Caco-2 (cell line): ENCODE data around the gene ZNF575. TPM values are rescaled to one million over a fixed set of nuclear protein-coding genes. Genes with fewer than 3 reads are reported as not detected.
"Not testable (repeated sequence)": the region's sequence is repeated elsewhere in the genome, so short reads cannot be mapped to it uniquely, and the experiment has no call there.

Experiments used
- BruUV-seq: library from RNA; stranded (reverse); fragments of 400-500 nt; replicated peaks from 2 replicates; lab custom pipeline; 2021; lab: Mats Ljungman, UMichigan
- CTCF ChIA-PET: fragments of 300-600 bp; sonication (Branson Sonifier 250); formaldehyde crosslinking; loops from one replicate; lab custom pipeline; 2022; ENCODE audit warnings: antibody characterized with exemption; lab: Charles Lee
- POLR2A ChIA-PET: fragments of 300-600 bp; sonication (Branson Sonifier 250); formaldehyde crosslinking; loops from one replicate; lab custom pipeline; 2022; ENCODE audit warnings: antibody characterized with exemption; lab: Charles Lee
- DNase-seq, 2 experiments: peaks; one replicate each; pipeline versions ENCODE4 v3.0.0 to v3.0.0-alpha.2; 2020 to 2022
- H3K27me3 ChIP-seq: replicated peaks from 2 replicates; pipeline ENCODE4 v1.6.0; 2011; ENCODE audit warnings: low read length; ENCODE audit not compliant: control insufficient read depth, insufficient read depth
- H3K36me3 ChIP-seq: 2 replicates; pipeline ENCODE4 v1.5.1; 2011; ENCODE audit warnings: low read length; ENCODE audit not compliant: control insufficient read depth, insufficient read depth
- H3K4me1 ChIP-seq: fragments of 250-450 bp; sonication (Bioruptor Pico); 2 replicates; pipeline ENCODE4 v1.5.1; 2020; ENCODE audit warnings: mild to moderate bottlenecking
- H3K4me3 ChIP-seq: 2 replicates; pipeline ENCODE4 v1.5.1; 2011; ENCODE audit warnings: low read depth, mild to moderate bottlenecking, control low read depth, low read length
- H3K9me3 ChIP-seq: fragments of 250-450 bp; sonication (Bioruptor Pico); 2 replicates; pipeline ENCODE4 v1.5.1; 2020; ENCODE audit warnings: mild to moderate bottlenecking, moderate library complexity
- H3K27ac Mint-ChIP-seq: one replicate; pipeline ENCODE4 v1.8.0; 2022; ENCODE audit warnings: mixed read lengths; ENCODE audit not compliant: unreplicated experiment
- H3K27me3 Mint-ChIP-seq: one replicate; pipeline ENCODE4 v1.8.0; 2022; ENCODE audit warnings: mixed read lengths; ENCODE audit not compliant: insufficient read depth, unreplicated experiment
- H3K36me3 Mint-ChIP-seq: one replicate; pipeline ENCODE4 v1.8.0; 2022; ENCODE audit warnings: mild to moderate bottlenecking, mixed read lengths; ENCODE audit not compliant: insufficient read depth, unreplicated experiment
- H3K4me1 Mint-ChIP-seq: one replicate; pipeline ENCODE4 v1.8.0; 2022; ENCODE audit warnings: low read depth, mixed read lengths; ENCODE audit not compliant: unreplicated experiment
- H3K4me3 Mint-ChIP-seq: one replicate; pipeline ENCODE4 v1.8.0; 2022; ENCODE audit warnings: mild to moderate bottlenecking, moderate library complexity, mixed read lengths; ENCODE audit not compliant: unreplicated experiment
- H3K9me3 Mint-ChIP-seq: one replicate; pipeline ENCODE4 v1.8.0; 2022; ENCODE audit warnings: mixed read lengths; ENCODE audit not compliant: unreplicated experiment
- intact Hi-C: fragments of 100-400 bp; cut with micrococcal nuclease; formaldehyde crosslinking; loops from one replicate; pipeline ENCODE4 v1.10.0; 2022; ENCODE audit not compliant: unreplicated experiment
- total RNA-seq: library from RNA; stranded (reverse); gene quantifications from 2 replicates; pipeline ENCODE4 v1.2.3, GENCODE V29; 2022
- TF ChIP-seq, protein P1 (sequence below), 2 experiments: fragments of 200-600 bp in 1 of 2; IDR thresholded peaks; 1 replicate in 1 of 2; 2 replicates in 1 of 2; pipeline versions ENCODE4 v1.5.1 to v1.8.0; 2011 to 2022; ENCODE audit warnings: antibody characterized with exemption in 1 of 2, control low read depth in 1 of 2, inconsistent platforms in 1 of 2, low read depth in 1 of 2, low read length in 1 of 2, mild to moderate bottlenecking in 1 of 2, moderate library complexity in 1 of 2; ENCODE audit not compliant: insufficient read depth in 1 of 2, severe bottlenecking in 1 of 2, unreplicated experiment in 1 of 2

The ZNF575 gene
- total RNA-seq, 1 experiment from 2014 or later: 1.00 TPM

DNA sequence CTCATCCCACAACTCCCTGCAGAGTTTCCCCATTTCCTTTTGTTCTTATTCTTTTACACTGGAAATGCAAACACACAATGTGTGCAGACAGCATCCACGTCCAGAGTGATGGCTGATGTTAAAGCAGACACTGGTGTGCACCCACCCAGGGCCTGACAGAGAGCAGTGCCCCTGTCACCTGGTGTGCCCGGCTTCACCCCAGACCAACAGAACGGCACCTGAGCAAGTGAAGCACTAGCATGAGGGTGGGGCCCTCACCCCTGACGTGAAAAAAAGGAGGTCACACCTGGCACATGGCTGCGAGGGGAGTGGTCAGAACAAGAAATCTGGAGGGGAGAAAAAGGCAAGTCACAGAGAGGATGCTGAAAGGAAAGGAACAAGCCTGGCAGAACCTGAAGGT lies 12.3 kb downstream of the ZNF575 start:
- POLR2A ChIA-PET: no interaction called here
- CTCF ChIA-PET: no interaction called here

DNA sequence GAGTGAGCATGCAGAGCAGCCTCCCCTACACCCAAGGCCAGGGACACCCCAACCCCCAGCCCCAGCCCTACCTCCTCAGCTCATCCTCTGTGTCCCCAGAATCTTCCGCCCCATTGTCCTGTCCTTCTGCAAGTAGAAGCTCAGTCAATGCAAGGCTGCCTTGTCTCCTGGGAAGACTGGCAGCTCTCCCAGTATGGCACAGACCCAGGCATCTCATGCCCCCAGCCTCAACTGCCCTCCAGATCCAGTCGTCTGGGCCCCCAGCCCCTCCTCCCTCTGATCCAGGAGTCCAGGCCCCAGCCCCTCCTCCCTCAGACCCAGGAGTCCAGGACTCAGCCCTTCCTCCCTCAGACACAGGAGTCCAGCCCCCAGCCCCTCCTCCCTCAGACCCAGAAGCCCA lies 13.0 kb downstream of the ZNF575 start:
- BruUV-seq: no TSS peak

More for the DNA sequence above, 12.3 kb downstream of the ZNF575 start:
- intact Hi-C loops: no loop called here
- peaks cover 23% of the 10 kb centered on the region for H3K36me3 Mint-ChIP-seq
- no peaks in the 10 kb centered on the region for H3K9me3 ChIP-seq
- H3K36me3 ChIP-seq: peaks cover 2% of the 10 kb centered on the region; the same call in 1 of the 2 replicates
- no peak for DNase-seq
- H3K9me3 Mint-ChIP-seq: no peaks in the 10 kb centered on the region
- TF ChIP-seq, protein P1, sequence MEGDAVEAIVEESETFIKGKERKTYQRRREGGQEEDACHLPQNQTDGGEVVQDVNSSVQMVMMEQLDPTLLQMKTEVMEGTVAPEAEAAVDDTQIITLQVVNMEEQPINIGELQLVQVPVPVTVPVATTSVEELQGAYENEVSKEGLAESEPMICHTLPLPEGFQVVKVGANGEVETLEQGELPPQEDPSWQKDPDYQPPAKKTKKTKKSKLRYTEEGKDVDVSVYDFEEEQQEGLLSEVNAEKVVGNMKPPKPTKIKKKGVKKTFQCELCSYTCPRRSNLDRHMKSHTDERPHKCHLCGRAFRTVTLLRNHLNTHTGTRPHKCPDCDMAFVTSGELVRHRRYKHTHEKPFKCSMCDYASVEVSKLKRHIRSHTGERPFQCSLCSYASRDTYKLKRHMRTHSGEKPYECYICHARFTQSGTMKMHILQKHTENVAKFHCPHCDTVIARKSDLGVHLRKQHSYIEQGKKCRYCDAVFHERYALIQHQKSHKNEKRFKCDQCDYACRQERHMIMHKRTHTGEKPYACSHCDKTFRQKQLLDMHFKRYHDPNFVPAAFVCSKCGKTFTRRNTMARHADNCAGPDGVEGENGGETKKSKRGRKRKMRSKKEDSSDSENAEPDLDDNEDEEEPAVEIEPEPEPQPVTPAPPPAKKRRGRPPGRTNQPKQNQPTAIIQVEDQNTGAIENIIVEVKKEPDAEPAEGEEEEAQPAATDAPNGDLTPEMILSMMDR (IDR thresholded peaks at IDR 0.05; ENCODE audit: insufficient read depth in 1 of 2, low read depth in 1 of 2, low read length in 1 of 2, severe bottlenecking in 1 of 2, unreplicated experiment in 1 of 2): no peak
- no TSS peak for BruUV-seq
- H3K27me3 Mint-ChIP-seq: no peaks in the 10 kb centered on the region
- no peaks in the 10 kb centered on the region for H3K4me1 ChIP-seq
- no peak overlapping the region for H3K4me3 Mint-ChIP-seq
- H3K27ac Mint-ChIP-seq: no peak overlapping the region
- H3K4me1 Mint-ChIP-seq: no peaks in the 10 kb centered on the region
- H3K27me3 ChIP-seq: no peaks in the 10 kb centered on the region
- H3K4me3 ChIP-seq: no peak overlapping the region

DNA sequence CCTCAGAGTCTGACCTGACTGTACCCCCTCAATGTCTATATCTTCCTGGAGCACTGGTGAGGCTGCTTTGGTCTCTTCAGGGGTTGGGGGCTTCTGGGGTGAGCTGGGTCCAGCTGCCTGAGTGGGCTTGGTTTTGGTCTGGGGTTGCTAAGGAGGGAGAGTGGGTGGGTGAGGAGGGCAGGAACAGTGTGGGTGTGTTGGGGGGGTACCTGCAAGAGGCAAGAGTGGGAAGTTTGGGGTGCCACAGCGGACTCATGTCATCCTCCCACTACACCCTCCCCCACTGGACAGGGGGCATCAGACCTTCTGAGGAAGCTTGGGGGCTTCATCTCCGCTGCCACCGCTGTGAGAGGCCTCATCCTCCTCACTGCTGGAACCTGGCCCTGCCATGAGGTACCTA lies 13.6 kb downstream of the ZNF575 start:
- Mint-ChIP-seq H3K27ac (no peak overlapping the region), H3K27me3 (no peaks in the 10 kb centered on the region), H3K9me3 (no peaks in the 10 kb centered on the region), H3K36me3 (peaks cover 28% of the 10 kb centered on the region), H3K4me3 (no peak overlapping the region), H3K4me1 (no peaks in the 10 kb centered on the region)
- CTCF ChIA-PET: no interaction called here
- TF ChIP-seq, protein P1 (IDR thresholded peaks at IDR 0.05; ENCODE audit: insufficient read depth in 1 of 2, low read depth in 1 of 2, low read length in 1 of 2, severe bottlenecking in 1 of 2, unreplicated experiment in 1 of 2): no peak
- H3K4me3 ChIP-seq: no peak overlapping the region
- no peaks in the 10 kb centered on the region for H3K27me3 ChIP-seq
- peaks cover 2% of the 10 kb centered on the region; the same call in 1 of the 2 replicates for H3K36me3 ChIP-seq
- no peak for DNase-seq
- no TSS peak for BruUV-seq
- POLR2A ChIA-PET: no interaction called here
- intact Hi-C loops: no loop called here
- H3K4me1 ChIP-seq: no peaks in the 10 kb centered on the region
- H3K9me3 ChIP-seq: no peaks in the 10 kb centered on the region

More for the DNA sequence above, 13.0 kb downstream of the ZNF575 start:
- Mint-ChIP-seq H3K36me3 (peaks cover 28% of the 10 kb centered on the region), H3K9me3 (no peaks in the 10 kb centered on the region), H3K4me1 (no peaks in the 10 kb centered on the region), H3K4me3 (no peak overlapping the region), H3K27me3 (no peaks in the 10 kb centered on the region), H3K27ac (no peak overlapping the region)
- TF ChIP-seq, protein P1 (IDR thresholded peaks at IDR 0.05; ENCODE audit: insufficient read depth in 1 of 2, low read depth in 1 of 2, low read length in 1 of 2, severe bottlenecking in 1 of 2, unreplicated experiment in 1 of 2): no peak
- ChIA-PET POLR2A (no interaction called here), CTCF (no interaction called here)
- intact Hi-C loops: no loop called here
- no peak overlapping the region for H3K4me3 ChIP-seq
- no peak for DNase-seq
- no peaks in the 10 kb centered on the region for H3K9me3 ChIP-seq
- H3K27me3 ChIP-seq: no peaks in the 10 kb centered on the region
- peaks cover 2% of the 10 kb centered on the region; the same call in 1 of the 2 replicates for H3K36me3 ChIP-seq
- H3K4me1 ChIP-seq: no peaks in the 10 kb centered on the region

DNA sequence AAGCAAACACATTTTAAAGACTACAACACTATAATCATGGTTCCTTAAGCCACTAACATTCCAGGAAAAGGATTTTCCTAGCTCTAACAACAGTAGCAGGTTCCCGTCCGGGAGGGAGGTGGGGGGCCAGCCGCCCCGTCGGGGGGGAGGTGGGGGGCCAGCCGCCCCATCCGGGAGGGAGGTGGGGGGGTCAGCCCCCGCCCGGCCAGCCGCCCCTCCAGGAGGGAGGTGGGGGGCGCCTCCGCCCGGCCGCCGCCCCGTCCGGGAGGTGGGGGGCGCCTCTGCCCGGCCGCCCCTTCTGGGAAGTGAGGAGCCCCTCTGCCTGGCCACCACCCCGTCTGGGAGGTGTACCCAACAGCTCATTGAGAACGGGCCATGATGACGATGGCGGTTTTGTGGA lies 14.9 kb downstream of the ZNF575 start:
- peaks cover 31% of the 10 kb centered on the region for H3K36me3 Mint-ChIP-seq
- DNase-seq, H3K36me3 ChIP-seq, H3K9me3 ChIP-seq, H3K4me3 ChIP-seq, CTCF ChIA-PET, H3K4me1 Mint-ChIP-seq, H3K4me3 Mint-ChIP-seq, POLR2A ChIA-PET, H3K27me3 ChIP-seq, intact Hi-C loops, H3K27ac Mint-ChIP-seq, H3K27me3 Mint-ChIP-seq, H3K4me1 ChIP-seq, BruUV-seq, H3K9me3 Mint-ChIP-seq: not testable (repeated sequence)
